Uterus (tissue), 4 donors: ENCODE results near the gene ARL3. TPM values are rescaled to one million over a fixed set of nuclear protein-coding genes. Genes with fewer than 3 reads are reported as not detected.

Experiments used
- DNase-seq, 2 donors: peaks; one replicate each; pipeline ENCODE4 v3.0.0-alpha.2; 2019 to 2020
- H3K27ac ChIP-seq, 2 donors: fragments of 200-600 bp; sonication (generic); 1 replicate in 1 of 2; 2 replicates in 1 of 2; pipeline ENCODE4 v1.5.1; 2016 to 2018
- H3K27me3 ChIP-seq, 2 donors: fragments of 200-600 bp; sonication (generic); one replicate each; pipeline ENCODE4 v1.5.1; 2018 to 2019; ENCODE audit warnings: control low read depth in 1 of 2
- H3K36me3 ChIP-seq, 2 donors: fragments of 200-600 bp; sonication (generic); one replicate each; pipeline ENCODE4 v1.5.1; 2019; ENCODE audit warnings: control low read depth in 1 of 2
- H3K4me1 ChIP-seq, 2 donors: fragments of 200-600 bp; sonication (generic); one replicate each; pipeline ENCODE4 v1.5.1; 2018 to 2019; ENCODE audit warnings: control low read depth in 1 of 2
- H3K4me3 ChIP-seq, 2 donors: fragments of 200-600 bp; sonication (generic); 1 replicate in 1 of 2; 2 replicates in 1 of 2; pipeline ENCODE4 v1.5.1; 2018 to 2019; ENCODE audit warnings: mild to moderate bottlenecking in 1 of 2
- H3K9me3 ChIP-seq, 2 donors: fragments of 200-600 bp; sonication (generic); one replicate each; pipeline ENCODE4 v1.5.1; 2019; ENCODE audit warnings: control low read depth in 1 of 2
- POLR2A ChIP-seq, 2 donors: fragments of 450-650 bp; IDR thresholded peaks; one replicate each; pipeline ENCODE4 v1.6.1; 2016; ENCODE audit warnings: antibody characterized with exemption in 2 of 2, mild to moderate bottlenecking in 1 of 2, moderate library complexity in 1 of 2
- intact Hi-C: fragments of 100-400 bp; cut with DNase I; formaldehyde crosslinking; loops from one replicate; pipeline ENCODE4 v1.15.1; 2023; ENCODE audit warnings: low total_unique reads
- total RNA-seq, 4 donors: library from RNA; depleted of rRNA in 3 of 4; stranded (reverse); fragments of >200 nt in 3 of 4; gene quantifications; one replicate each; pipeline versions ENCODE4 v1.1.0 to v1.2.4, GENCODE V29; 2014 to 2023
- TF ChIP-seq, protein P1 (sequence below), 4 experiments: fragments of 200-600 bp in 2 of 4; fragments of 450-650 bp in 2 of 4; sonication (generic) in 2 of 4; IDR thresholded peaks; one replicate each; pipeline ENCODE4 v1.5.1; 2016 to 2019; ENCODE audit warnings: antibody characterized with exemption in 4 of 4, mild to moderate bottlenecking in 2 of 4, moderate library complexity in 1 of 4
- donor health status: DM: yes; HTN: yes; CAD: no.

The ARL3 gene
- total RNA-seq, 4 donors from 2014 or later: 7.1 to 19.9 (median 11.0) TPM

DNA sequence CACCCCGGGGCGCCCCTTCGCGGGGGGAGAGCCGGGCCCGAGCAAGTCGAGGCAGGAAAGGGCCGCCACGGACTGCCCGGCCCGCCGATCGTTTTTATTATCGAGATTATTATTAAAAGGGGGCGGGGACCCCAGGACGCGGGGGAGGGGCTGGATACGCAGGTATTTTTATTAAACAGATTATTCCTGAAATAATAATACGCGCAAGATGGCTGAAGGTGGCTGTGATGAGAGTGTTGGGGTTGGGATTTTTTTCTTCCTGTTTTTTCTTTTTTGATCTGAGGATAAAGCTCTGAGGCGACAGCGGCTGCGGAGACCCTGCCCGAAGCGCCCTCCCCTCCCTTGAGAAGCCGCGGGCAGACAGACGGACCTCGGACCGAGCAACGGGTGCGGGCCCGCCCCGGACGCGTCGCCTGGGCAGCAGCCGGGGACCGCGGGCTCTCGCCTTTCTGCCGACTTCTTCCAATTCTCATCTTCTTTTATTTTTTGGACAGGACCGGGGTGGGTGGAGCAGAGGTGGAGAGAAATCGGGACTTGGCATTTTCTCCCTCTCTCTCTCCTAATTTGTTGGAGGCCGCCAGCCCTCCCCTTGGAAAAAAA lies 71.4 kb downstream of the ARL3 start:
- peak; percentile 73 to 75 for DNase-seq
- intact Hi-C loops: no loop called here
- H3K27ac ChIP-seq: peak overlapping the region; percentile 97 to 100
- peaks cover 0 to 10% of the 10 kb centered on the region in 2 donors for H3K4me1 ChIP-seq
- peak overlapping the region; percentile 54 to 81 for H3K4me3 ChIP-seq
- TF ChIP-seq POLR2A (IDR thresholded peaks at IDR 0.05): peak; percentile 50 to 54
- TF ChIP-seq, protein P1, sequence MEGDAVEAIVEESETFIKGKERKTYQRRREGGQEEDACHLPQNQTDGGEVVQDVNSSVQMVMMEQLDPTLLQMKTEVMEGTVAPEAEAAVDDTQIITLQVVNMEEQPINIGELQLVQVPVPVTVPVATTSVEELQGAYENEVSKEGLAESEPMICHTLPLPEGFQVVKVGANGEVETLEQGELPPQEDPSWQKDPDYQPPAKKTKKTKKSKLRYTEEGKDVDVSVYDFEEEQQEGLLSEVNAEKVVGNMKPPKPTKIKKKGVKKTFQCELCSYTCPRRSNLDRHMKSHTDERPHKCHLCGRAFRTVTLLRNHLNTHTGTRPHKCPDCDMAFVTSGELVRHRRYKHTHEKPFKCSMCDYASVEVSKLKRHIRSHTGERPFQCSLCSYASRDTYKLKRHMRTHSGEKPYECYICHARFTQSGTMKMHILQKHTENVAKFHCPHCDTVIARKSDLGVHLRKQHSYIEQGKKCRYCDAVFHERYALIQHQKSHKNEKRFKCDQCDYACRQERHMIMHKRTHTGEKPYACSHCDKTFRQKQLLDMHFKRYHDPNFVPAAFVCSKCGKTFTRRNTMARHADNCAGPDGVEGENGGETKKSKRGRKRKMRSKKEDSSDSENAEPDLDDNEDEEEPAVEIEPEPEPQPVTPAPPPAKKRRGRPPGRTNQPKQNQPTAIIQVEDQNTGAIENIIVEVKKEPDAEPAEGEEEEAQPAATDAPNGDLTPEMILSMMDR (IDR thresholded peaks at IDR 0.05): peak in 1 of 4 experiments; percentile 22
- H3K27me3 ChIP-seq: no peaks in the 10 kb centered on the region
- H3K36me3 ChIP-seq: no peaks in the 10 kb centered on the region
- H3K9me3 ChIP-seq: no peaks in the 10 kb centered on the region

DNA sequence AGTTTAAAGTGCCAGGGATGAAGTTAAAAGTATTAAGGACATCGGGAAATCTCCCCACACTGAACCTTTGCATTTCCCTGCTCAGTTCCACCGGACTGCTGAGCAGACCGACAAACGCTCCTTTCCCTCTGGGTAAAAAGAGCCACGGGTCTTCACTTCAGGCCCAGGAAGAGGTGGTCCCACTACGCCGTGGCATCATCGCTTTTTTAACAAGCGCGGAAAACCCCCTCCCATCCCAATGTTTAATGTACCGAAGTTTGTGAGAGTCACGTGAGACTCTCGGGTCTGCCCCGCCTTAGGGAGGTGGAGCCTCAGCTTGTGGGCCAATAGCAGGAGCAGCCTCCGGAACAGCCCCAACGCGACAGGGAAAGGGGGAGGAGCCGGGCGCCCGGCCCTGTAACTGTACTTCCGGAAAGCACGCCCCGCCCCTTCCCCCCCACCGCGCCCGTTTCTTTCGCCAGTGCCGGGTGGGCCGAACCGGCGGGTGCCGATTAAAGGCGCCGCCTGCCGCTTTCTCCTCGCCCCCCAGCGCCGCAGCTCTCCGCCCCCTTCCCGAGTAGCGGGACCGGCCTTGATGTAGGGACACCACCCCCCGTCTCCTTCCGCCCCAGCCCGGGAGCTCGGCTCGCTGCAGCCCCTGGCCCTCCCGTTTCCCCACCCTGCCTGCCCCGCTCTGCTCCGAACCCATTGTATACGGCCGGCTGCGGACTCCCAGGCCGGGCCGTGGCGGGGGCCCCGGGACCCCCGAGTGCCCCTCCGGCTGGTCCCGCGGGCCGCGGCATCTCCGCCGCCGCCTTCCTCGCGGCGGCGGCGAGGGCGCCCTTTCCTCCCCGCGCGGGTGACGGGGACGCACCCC lies 72.1 kb downstream of the ARL3 start:
- DNase-seq: peak; percentile 98 to 99
- Histone ChIP-seq H3K36me3 (no peaks in the 10 kb centered on the region), H3K27me3 (no peaks in the 10 kb centered on the region), H3K9me3 (no peaks in the 10 kb centered on the region), H3K4me1 (peaks cover 0 to 3% of the 10 kb centered on the region in 2 donors), H3K4me3 (peak overlapping the region; percentile 54 to 81), H3K27ac (peak overlapping the region; percentile 97 to 100)
- intact Hi-C loops: no loop called here
- TF ChIP-seq POLR2A (IDR thresholded peaks at IDR 0.05): peak; percentile 77 to 96
- TF ChIP-seq, protein P1 (IDR thresholded peaks at IDR 0.05): peak in 2 of 4 experiments; percentile 7 to 9

DNA sequence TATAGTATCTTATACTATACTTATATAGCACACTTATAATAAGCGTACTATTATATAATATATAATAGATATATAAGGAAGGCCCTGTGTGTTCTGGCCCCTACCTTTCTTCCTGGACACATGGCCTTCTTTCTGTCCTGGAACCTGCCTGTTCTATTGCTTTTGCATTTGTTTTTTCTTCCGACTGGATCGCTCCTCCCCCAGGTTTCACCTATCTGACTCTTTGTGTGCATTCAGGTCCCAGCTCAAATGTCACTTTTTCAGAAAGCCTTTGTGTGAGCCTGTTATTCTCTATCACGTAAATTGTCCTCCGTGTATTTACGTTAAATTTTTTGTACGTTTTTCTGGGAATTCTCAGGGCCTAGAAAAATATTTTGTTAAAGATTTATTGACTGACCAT lies 72.8 kb downstream of the ARL3 start:
- no peaks in the 10 kb centered on the region for H3K4me1 ChIP-seq
- no peaks in the 10 kb centered on the region for H3K36me3 ChIP-seq
- no peaks in the 10 kb centered on the region for H3K27me3 ChIP-seq
- TF ChIP-seq POLR2A (IDR thresholded peaks at IDR 0.05): no peak
- TF ChIP-seq, protein P1 (IDR thresholded peaks at IDR 0.05): no peak
- peak overlapping the region; percentile 54 to 81 for H3K4me3 ChIP-seq
- no peaks in the 10 kb centered on the region for H3K9me3 ChIP-seq
- no peak for DNase-seq
- intact Hi-C loops: no loop called here
- peak overlapping the region; percentile 97 to 100 for H3K27ac ChIP-seq

DNA sequence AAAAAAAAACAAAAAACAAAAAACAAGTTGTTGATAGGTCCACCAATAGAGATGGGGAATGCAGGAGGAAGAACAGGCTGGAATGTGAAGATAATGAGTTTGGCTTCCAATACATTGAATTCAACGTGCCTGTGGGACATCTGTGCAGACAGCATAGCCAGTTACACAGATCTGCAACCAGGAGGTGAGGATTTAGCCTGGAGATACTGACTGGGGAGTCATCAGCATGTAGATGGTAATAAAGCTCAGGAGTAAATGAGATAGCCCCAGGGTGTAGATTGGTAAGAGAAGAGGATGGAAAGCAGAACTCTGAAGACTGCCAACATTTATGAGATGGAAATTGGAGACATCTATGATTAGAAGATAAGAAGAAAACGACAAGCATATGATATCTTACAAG lies 74.7 kb downstream of the ARL3 start:
- no peak overlapping the region for H3K27ac ChIP-seq
- no peaks in the 10 kb centered on the region for H3K27me3 ChIP-seq
- no peaks in the 10 kb centered on the region for H3K9me3 ChIP-seq
- H3K4me1 ChIP-seq: no peaks in the 10 kb centered on the region
- H3K4me3 ChIP-seq: no peak overlapping the region
- no peak for TF ChIP-seq POLR2A (IDR thresholded peaks at IDR 0.05)
- TF ChIP-seq, protein P1 (IDR thresholded peaks at IDR 0.05): no peak
- intact Hi-C loops: no loop called here
- no peak for DNase-seq
- no peaks in the 10 kb centered on the region for H3K36me3 ChIP-seq

DNA sequence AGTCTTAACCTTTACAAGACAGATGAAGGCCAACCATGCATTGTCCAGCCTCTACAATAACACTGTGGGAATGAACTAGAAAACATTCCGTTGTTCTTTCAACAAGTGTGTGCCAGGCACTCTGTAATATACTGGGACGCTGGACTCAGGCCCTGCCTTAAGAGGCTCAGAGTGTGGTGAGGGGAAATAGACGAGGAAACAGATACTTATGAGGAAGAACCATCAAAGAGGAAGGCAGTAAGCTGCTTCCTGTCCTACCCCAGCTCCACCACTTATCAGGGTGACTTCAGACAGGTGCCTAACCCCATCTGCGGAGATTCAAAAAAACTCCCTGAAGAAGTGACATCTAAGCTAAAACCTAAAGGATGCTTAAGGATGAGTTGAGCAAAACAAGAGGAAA lies 78.8 kb downstream of the ARL3 start:
- Histone ChIP-seq H3K4me1 (peaks cover 6 to 15% of the 10 kb centered on the region in 2 donors), H3K27me3 (no peaks in the 10 kb centered on the region), H3K27ac (no peak overlapping the region), H3K36me3 (no peaks in the 10 kb centered on the region), H3K9me3 (no peaks in the 10 kb centered on the region), H3K4me3 (no peak overlapping the region)
- intact Hi-C loops: no loop called here
- no peak for DNase-seq
- TF ChIP-seq, protein P1 (IDR thresholded peaks at IDR 0.05): no peak
- TF ChIP-seq POLR2A (IDR thresholded peaks at IDR 0.05): no peak
